Liver (tissue), 9 donors: ENCODE data around the gene SFMBT2. TPM values are rescaled to one million over a fixed set of nuclear protein-coding genes. Genes with fewer than 3 reads are reported as not detected.

Experiments
- DNase-seq: peaks from one replicate; pipeline ENCODE4 v3.0.0-alpha.2; 2017; ENCODE audit warnings: low spot score
- H3K27ac ChIP-seq, 2 donors: one replicate each; pipeline ENCODE4 v1.7.0; 2013; ENCODE audit warnings: inconsistent platforms in 2 of 2, low read length in 2 of 2, control low read depth in 1 of 2, low read depth in 1 of 2, mild to moderate bottlenecking in 1 of 2
- H3K27me3 ChIP-seq, 4 donors: one replicate each; pipeline versions ENCODE4 v1.6.1 to v1.7.0; 2013; ENCODE audit warnings: low read length in 3 of 4, inconsistent platforms in 1 of 4, mild to moderate bottlenecking in 1 of 4, moderate library complexity in 1 of 4; ENCODE audit not compliant: control insufficient read depth in 4 of 4, insufficient read depth in 4 of 4
- H3K36me3 ChIP-seq, 4 donors: one replicate each; pipeline versions ENCODE4 v1.6.1 to v1.7.0; 2013; ENCODE audit warnings: low read length in 3 of 4, mild to moderate bottlenecking in 3 of 4, low read depth in 1 of 4, moderate library complexity in 1 of 4; ENCODE audit not compliant: control insufficient read depth in 4 of 4, insufficient read depth in 3 of 4
- H3K4me1 ChIP-seq, 4 donors: one replicate each; pipeline versions ENCODE4 v1.6.1 to v1.7.0; 2013; ENCODE audit warnings: low read length in 3 of 4, mild to moderate bottlenecking in 3 of 4, moderate library complexity in 1 of 4; ENCODE audit not compliant: control insufficient read depth in 4 of 4, insufficient read depth in 4 of 4
- H3K4me3 ChIP-seq, 3 donors: one replicate each; pipeline versions ENCODE4 v1.6.1 to v1.7.0; 2013; ENCODE audit warnings: low read length in 3 of 3, control low read depth in 1 of 3, low read depth in 1 of 3, mild to moderate bottlenecking in 1 of 3
- H3K9ac ChIP-seq, 2 donors: one replicate each; pipeline ENCODE4 v1.7.0; 2013; ENCODE audit warnings: low read length in 2 of 2, mild to moderate bottlenecking in 2 of 2, moderate library complexity in 2 of 2, control low read depth in 1 of 2, low read depth in 1 of 2
- H3K9me3 ChIP-seq, 4 donors: one replicate each; pipeline versions ENCODE4 v1.6.1 to v1.7.0; 2013; ENCODE audit warnings: low read length in 3 of 4; ENCODE audit not compliant: control insufficient read depth in 4 of 4
- ATF3 ChIP-seq: IDR thresholded peaks from 2 replicates; pipeline ENCODE4 v1.6.1; 2016; ENCODE audit warnings: antibody characterized with exemption
- CTCF ChIP-seq: fragments of 150-350 bp; IDR thresholded peaks from 2 replicates; pipeline ENCODE4 v1.5.1; 2017; ENCODE audit warnings: improper control_type of control experiment, low read depth, low read length; ENCODE audit not compliant: missing input control
- EGR1 ChIP-seq, 2 donors: IDR thresholded peaks; 2 replicates each; pipeline ENCODE4 v1.6.1; 2016 to 2018; ENCODE audit warnings: antibody characterized with exemption in 2 of 2, low read depth in 2 of 2
- FOXA1 ChIP-seq: IDR thresholded peaks from 2 replicates; pipeline ENCODE4 v1.6.1; 2016; ENCODE audit warnings: antibody characterized with exemption
- FOXA2 ChIP-seq: IDR thresholded peaks from 2 replicates; pipeline ENCODE4 v1.6.1; 2016; ENCODE audit warnings: antibody characterized with exemption
- GABPA ChIP-seq, 2 donors: IDR thresholded peaks in 1 of 2; conservative IDR thresholded peaks in 1 of 2; 2 replicates each; pipeline ENCODE4 v1.6.1; 2016; ENCODE audit warnings: antibody characterized with exemption in 2 of 2, mild to moderate bottlenecking in 1 of 2, moderate library complexity in 1 of 2
- HNF4A ChIP-seq, 2 donors: conservative IDR thresholded peaks; 2 replicates each; pipeline ENCODE4 v1.6.1; 2016; ENCODE audit warnings: antibody characterized with exemption in 2 of 2, mild to moderate bottlenecking in 2 of 2
- HNF4G ChIP-seq: IDR thresholded peaks from 2 replicates; pipeline ENCODE4 v1.6.1; 2016; ENCODE audit warnings: antibody characterized with exemption
- JUND ChIP-seq, 2 donors: IDR thresholded peaks; 2 replicates each; pipeline ENCODE4 v1.6.1; 2016; ENCODE audit warnings: antibody characterized with exemption in 2 of 2
- NR2F2 ChIP-seq: IDR thresholded peaks from 2 replicates; pipeline ENCODE4 v1.6.1; 2016; ENCODE audit warnings: antibody characterized with exemption
- RAD21 ChIP-seq, 2 donors: IDR thresholded peaks; 2 replicates each; pipeline ENCODE4 v1.6.1; 2016; ENCODE audit warnings: antibody characterized with exemption in 2 of 2, mild to moderate bottlenecking in 2 of 2
- RXRA ChIP-seq, 2 donors: IDR thresholded peaks; 2 replicates each; pipeline ENCODE4 v1.6.1; 2017 to 2018; ENCODE audit warnings: antibody characterized with exemption in 2 of 2, mild to moderate bottlenecking in 1 of 2
- SP1 ChIP-seq: IDR thresholded peaks from 2 replicates; pipeline ENCODE4 v1.6.1; 2018; ENCODE audit warnings: antibody characterized with exemption, mild to moderate bottlenecking
- TAF1 ChIP-seq: conservative IDR thresholded peaks from 2 replicates; pipeline ENCODE4 v1.6.1; 2016; ENCODE audit warnings: antibody characterized with exemption, mild to moderate bottlenecking
- YY1 ChIP-seq: IDR thresholded peaks from 2 replicates; pipeline ENCODE4 v1.6.1; 2016; ENCODE audit warnings: antibody characterized with exemption, mild to moderate bottlenecking
- ZBTB33 ChIP-seq: IDR thresholded peaks from 2 replicates; pipeline ENCODE4 v1.6.1; 2016; ENCODE audit warnings: antibody characterized with exemption
- WGBS: extraction: QIAGEN DNeasy Blood & Tissue Kit; methylation state at CpG from one replicate; pipeline ENCODE4 v1.1.7; 2013; 5-methylcytosine and 5-hydroxymethylcytosine counted together
- polyA plus RNA-seq, 2 donors: library from polyadenylated mRNA; stranded (reverse) in 1 of 2; unstranded in 1 of 2; fragments of 200-250 nt in 1 of 2; fragments of >200 nt in 1 of 2; fragmentation: Nextera tagmentation in 1 of 2; extraction: Ambion mirVana in 1 of 2; gene quantifications; one replicate each; pipeline versions ENCODE4 v1.2.1 to v1.2.3, GENCODE V29; 2013 to 2015
- total RNA-seq, 2 donors: library from RNA; depleted of rRNA; stranded (reverse); fragments of >200 nt; gene quantifications; one replicate each; pipeline ENCODE4 v1.2.3, GENCODE V29; 2014
- TF ChIP-seq, protein P1 (sequence below): IDR thresholded peaks from 2 replicates; pipeline ENCODE4 v1.6.1; 2016; ENCODE audit warnings: antibody characterized with exemption, mild to moderate bottlenecking
- TF ChIP-seq, protein P2 (sequence below): IDR thresholded peaks from 2 replicates; pipeline ENCODE4 v1.6.1; 2016; ENCODE audit warnings: antibody characterized with exemption
- donor health status: healthy.
- donor health status: healthy.
- donor health status: healthy.
- donor health status: healthy.
- donor health status: healthy.

SFMBT2 gene
- total and polyA plus RNA-seq, 4 donors = 0.46 to 2.8 (median 1.5) TPM

DNA sequence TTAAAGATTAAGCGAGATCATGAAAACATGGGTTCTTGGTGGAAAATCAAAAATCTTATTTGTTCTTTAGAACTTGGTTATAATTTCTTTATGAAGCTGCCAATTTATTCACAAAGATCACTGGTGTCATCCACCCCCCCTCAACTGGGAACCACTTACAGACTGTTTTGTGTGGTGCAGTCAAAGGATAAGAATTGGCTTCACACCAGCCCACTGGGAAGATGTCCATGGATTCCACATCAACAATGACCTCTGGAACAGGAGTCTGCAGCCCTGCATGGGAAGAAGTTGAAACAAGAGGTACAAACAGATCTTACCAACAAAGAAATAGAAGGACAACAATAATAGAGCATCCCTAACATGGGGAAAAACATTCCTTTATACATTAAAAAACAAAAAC is 205.2 kb downstream of the SFMBT2 start:
- TF ChIP-seq EGR1 (IDR thresholded peaks at IDR 0.05; ENCODE audit: low read depth in 2 of 2) (no peak), FOXA2 (no peak), RXRA (IDR thresholded peaks at IDR 0.05) (no peak), TAF1 (no peak), GABPA (IDR thresholded peaks at IDR 0.05 in 1 of 2, conservative IDR thresholded peaks at IDR 0.05 in 1 of 2) (no peak), NR2F2 (no peak), JUND (IDR thresholded peaks at IDR 0.05) (no peak), ATF3 (no peak), ZBTB33 (no peak), CTCF (no peak), RAD21 (IDR thresholded peaks at IDR 0.05) (no peak), HNF4G (no peak), HNF4A (conservative IDR thresholded peaks at IDR 0.05) (no peak), SP1 (no peak), FOXA1 (no peak), YY1 (no peak)
- TF ChIP-seq, protein P1, sequence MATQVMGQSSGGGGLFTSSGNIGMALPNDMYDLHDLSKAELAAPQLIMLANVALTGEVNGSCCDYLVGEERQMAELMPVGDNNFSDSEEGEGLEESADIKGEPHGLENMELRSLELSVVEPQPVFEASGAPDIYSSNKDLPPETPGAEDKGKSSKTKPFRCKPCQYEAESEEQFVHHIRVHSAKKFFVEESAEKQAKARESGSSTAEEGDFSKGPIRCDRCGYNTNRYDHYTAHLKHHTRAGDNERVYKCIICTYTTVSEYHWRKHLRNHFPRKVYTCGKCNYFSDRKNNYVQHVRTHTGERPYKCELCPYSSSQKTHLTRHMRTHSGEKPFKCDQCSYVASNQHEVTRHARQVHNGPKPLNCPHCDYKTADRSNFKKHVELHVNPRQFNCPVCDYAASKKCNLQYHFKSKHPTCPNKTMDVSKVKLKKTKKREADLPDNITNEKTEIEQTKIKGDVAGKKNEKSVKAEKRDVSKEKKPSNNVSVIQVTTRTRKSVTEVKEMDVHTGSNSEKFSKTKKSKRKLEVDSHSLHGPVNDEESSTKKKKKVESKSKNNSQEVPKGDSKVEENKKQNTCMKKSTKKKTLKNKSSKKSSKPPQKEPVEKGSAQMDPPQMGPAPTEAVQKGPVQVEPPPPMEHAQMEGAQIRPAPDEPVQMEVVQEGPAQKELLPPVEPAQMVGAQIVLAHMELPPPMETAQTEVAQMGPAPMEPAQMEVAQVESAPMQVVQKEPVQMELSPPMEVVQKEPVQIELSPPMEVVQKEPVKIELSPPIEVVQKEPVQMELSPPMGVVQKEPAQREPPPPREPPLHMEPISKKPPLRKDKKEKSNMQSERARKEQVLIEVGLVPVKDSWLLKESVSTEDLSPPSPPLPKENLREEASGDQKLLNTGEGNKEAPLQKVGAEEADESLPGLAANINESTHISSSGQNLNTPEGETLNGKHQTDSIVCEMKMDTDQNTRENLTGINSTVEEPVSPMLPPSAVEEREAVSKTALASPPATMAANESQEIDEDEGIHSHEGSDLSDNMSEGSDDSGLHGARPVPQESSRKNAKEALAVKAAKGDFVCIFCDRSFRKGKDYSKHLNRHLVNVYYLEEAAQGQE = no peak
- TF ChIP-seq, protein P2, sequence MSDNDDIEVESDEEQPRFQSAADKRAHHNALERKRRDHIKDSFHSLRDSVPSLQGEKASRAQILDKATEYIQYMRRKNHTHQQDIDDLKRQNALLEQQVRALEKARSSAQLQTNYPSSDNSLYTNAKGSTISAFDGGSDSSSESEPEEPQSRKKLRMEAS = no peak
- peaks cover 3 to 20% (median 9%) of the 10 kb centered on the region in 4 donors for H3K4me1 ChIP-seq
- H3K27me3 ChIP-seq = no peaks in the 10 kb centered on the region
- WGBS = 84% methylated on average over 1 of the region's 1 CpG
- no peak overlapping the region for H3K4me3 ChIP-seq
- DNase-seq = no peak
- no peaks in the 10 kb centered on the region for H3K36me3 ChIP-seq
- H3K27ac ChIP-seq = no peak overlapping the region
- no peak overlapping the region for H3K9ac ChIP-seq
- H3K9me3 ChIP-seq = no peaks in the 10 kb centered on the region
